A673 (cell line): ENCODE measurements around the gene OXT. TPM values are rescaled to one million over a fixed set of nuclear protein-coding genes. Genes with fewer than 3 reads are reported as not detected.

Experiments
- BruUV-seq: library from RNA; stranded (reverse); fragments of 400-500 nt; replicated peaks from 2 replicates; lab custom pipeline; 2021; lab: Mats Ljungman, UMichigan
- CTCF ChIA-PET: fragments of 300-600 bp; sonication (Branson Sonifier 250); formaldehyde crosslinking; loops from one replicate; lab custom pipeline; 2022; ENCODE audit warnings: antibody characterized with exemption; lab: Charles Lee
- POLR2A ChIA-PET: fragments of 300-600 bp; sonication (Branson Sonifier 250); formaldehyde crosslinking; loops from one replicate; lab custom pipeline; 2022; ENCODE audit warnings: antibody characterized with exemption; ENCODE audit not compliant: low non-redundant PET; lab: Charles Lee
- DNase-seq: peaks from one replicate; pipeline ENCODE4 v3.0.0-alpha.2; 2015; ENCODE audit warnings: low spot score
- H3K27ac ChIP-seq: fragments of 200-600 bp; sonication (generic); 2 replicates; pipeline ENCODE4 v1.5.1; 2016; ENCODE audit warnings: mixed run types, low read depth, mild to moderate bottlenecking, mixed read lengths, antibody characterized with exemption, low read length; ENCODE audit not compliant: poor library complexity, severe bottlenecking
- H3K27me3 ChIP-seq: fragments of 200-600 bp; sonication (generic); replicated peaks from 2 replicates; pipeline ENCODE4 v1.6.1; 2017; ENCODE audit warnings: mixed run types, low read depth, mild to moderate bottlenecking, mixed read lengths, antibody characterized with exemption, low read length; ENCODE audit not compliant: insufficient read depth, poor library complexity
- H3K36me3 ChIP-seq: fragments of 200-600 bp; sonication (generic); 2 replicates; pipeline ENCODE4 v1.6.1; 2016; ENCODE audit warnings: mixed run types, mild to moderate bottlenecking, mixed read lengths, antibody characterized with exemption, low read length; ENCODE audit not compliant: insufficient read depth, poor library complexity, severe bottlenecking
- H3K4me1 ChIP-seq: fragments of 200-600 bp; sonication (generic); 2 replicates; pipeline ENCODE4 v1.6.1; 2017; ENCODE audit warnings: mixed run types, mild to moderate bottlenecking, mixed read lengths, antibody characterized with exemption, low read length; ENCODE audit not compliant: insufficient read depth, poor library complexity, severe bottlenecking
- H3K4me3 ChIP-seq: fragments of 200-600 bp; sonication (generic); 2 replicates; pipeline ENCODE4 v1.5.1; 2016; ENCODE audit warnings: low read depth, mixed run types, mild to moderate bottlenecking, mixed read lengths, low read length; ENCODE audit not compliant: poor library complexity, severe bottlenecking
- H3K9me3 ChIP-seq: fragments of 200-600 bp; sonication (generic); 2 replicates; pipeline ENCODE4 v1.6.1; 2016; ENCODE audit warnings: mixed run types, low read depth, mild to moderate bottlenecking, mixed read lengths, antibody characterized with exemption, low read length; ENCODE audit not compliant: poor library complexity, severe bottlenecking
- CTCF ChIP-seq: fragments of 300-800, 200-600 bp; sonication (generic); conservative IDR thresholded peaks from 2 replicates; pipeline ENCODE4 v1.5.1; 2017; ENCODE audit warnings: low read depth, mild to moderate bottlenecking, antibody characterized with exemption, low read length, moderate library complexity, mixed read lengths
- EZH2 ChIP-seq: fragments of 200-600 bp; sonication (generic); IDR thresholded peaks from 2 replicates; pipeline ENCODE4 v1.6.1; 2017; ENCODE audit warnings: borderline replicate concordance, low read depth, mild to moderate bottlenecking, mixed read lengths, antibody characterized with exemption, low read length; ENCODE audit not compliant: poor library complexity, severe bottlenecking
- intact Hi-C: fragments of 100-400 bp; cut with micrococcal nuclease; formaldehyde crosslinking; loops from one replicate; pipeline ENCODE4 v1.10.0; 2022; ENCODE audit not compliant: unreplicated experiment
- total RNA-seq: library from RNA; stranded (reverse); gene quantifications from 2 replicates; pipeline ENCODE4 v1.2.3, GENCODE V29; 2021

OXT gene
- total RNA-seq, 1 experiment from 2014 or later: not detected

- H3K36me3 ChIP-seq: no peaks in the 10 kb centered on the region
- H3K9me3 ChIP-seq: no peaks in the 10 kb centered on the region
- DNase-seq: no peak
- no TSS peak for BruUV-seq
- H3K27ac ChIP-seq: no peak overlapping the region
- H3K4me3 ChIP-seq: no peak overlapping the region
- H3K27me3 ChIP-seq: no peaks in the 10 kb centered on the region
- ChIA-PET CTCF (interaction anchor here (0.6 kb wide), 1 partner anchor 210 kb away, joined by 6 read pairs; no protein-coding TSS in a partner anchor), POLR2A (no interaction called here)
- intact Hi-C loops: no loop called here
- H3K4me1 ChIP-seq: no peaks in the 10 kb centered on the region
- TF ChIP-seq CTCF (no peak), EZH2 (no peak)
These were observed 35.4 kb downstream of the OXT start for GRCh38 chr20:3106658-3107463.

GRCh38 chr20:3107464-3108025 is 36.1 kb downstream of the OXT start:
- Histone ChIP-seq H3K36me3 (no peaks in the 10 kb centered on the region), H3K9me3 (no peaks in the 10 kb centered on the region), H3K4me1 (no peaks in the 10 kb centered on the region), H3K4me3 (no peak overlapping the region), H3K27me3 (no peaks in the 10 kb centered on the region), H3K27ac (no peak overlapping the region)
- POLR2A ChIA-PET: no interaction called here
- no TSS peak for BruUV-seq
- no peak for DNase-seq
- TF ChIP-seq EZH2: no peak
- no peak for TF ChIP-seq CTCF
- intact Hi-C loops: no loop called here
- CTCF ChIA-PET: interaction anchor here (0.6 kb wide), 1 partner anchor 209 kb away, joined by 6 read pairs; no protein-coding TSS in a partner anchor

- Histone ChIP-seq H3K4me1 (no peaks in the 10 kb centered on the region), H3K27me3 (no peaks in the 10 kb centered on the region), H3K36me3 (no peaks in the 10 kb centered on the region), H3K4me3 (no peak overlapping the region), H3K27ac (no peak overlapping the region), H3K9me3 (no peaks in the 10 kb centered on the region)
- DNase-seq: no peak
- ChIA-PET CTCF (no interaction called here), POLR2A (no interaction called here)
- intact Hi-C loops: no loop called here
- BruUV-seq: no TSS peak
- no peak for TF ChIP-seq CTCF
These were observed 38.2 kb downstream of the OXT start for GRCh38 chr20:3109350-3110302.
